Activated T-cell treated with anti-CD3 and anti-CD28 coated beads for 4 hours (primary cell): Measurements from ENCODE around the gene KLF6.

Experiments used
- DNase-seq: peaks from one replicate; pipeline ENCODE4 v3.0.0-alpha.2; 2020

KLF6 gene

DNA sequence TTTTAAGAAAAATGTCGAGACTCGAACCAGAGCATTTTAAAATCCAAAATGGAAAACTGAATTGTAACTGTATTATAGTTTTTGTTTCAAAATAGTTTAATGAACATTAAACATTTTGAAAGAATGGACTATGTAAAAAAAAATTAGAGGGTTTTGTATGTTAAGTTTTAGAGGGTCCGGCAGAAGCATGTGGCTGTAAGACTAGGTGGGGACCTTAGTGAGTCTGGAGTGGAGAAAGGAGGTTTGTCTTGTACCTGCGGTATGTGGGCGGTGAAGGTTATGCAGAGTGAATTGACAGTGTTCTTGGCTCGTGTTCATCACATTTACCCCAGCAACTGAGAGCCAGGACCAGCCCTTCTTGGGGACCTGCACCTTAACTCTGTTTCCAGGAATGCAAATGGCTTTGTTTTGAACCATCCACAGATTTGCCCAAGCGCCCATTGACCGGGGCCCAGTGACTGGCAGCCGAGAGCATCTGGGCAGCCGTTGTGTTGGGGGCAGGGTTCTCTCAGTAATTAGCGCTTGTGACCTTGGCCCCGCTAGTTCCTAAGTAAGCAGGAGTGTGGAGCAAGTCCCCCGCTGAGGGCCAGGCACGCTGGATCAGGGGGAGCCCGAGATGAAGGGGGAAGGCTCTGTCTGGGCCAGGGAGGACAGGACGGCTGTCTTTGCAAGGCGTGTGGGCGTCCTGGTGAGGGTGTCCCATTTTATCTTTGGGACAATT, 1.4 kb upstream of the KLF6 start:
- DNase-seq, result no peak

DNA sequence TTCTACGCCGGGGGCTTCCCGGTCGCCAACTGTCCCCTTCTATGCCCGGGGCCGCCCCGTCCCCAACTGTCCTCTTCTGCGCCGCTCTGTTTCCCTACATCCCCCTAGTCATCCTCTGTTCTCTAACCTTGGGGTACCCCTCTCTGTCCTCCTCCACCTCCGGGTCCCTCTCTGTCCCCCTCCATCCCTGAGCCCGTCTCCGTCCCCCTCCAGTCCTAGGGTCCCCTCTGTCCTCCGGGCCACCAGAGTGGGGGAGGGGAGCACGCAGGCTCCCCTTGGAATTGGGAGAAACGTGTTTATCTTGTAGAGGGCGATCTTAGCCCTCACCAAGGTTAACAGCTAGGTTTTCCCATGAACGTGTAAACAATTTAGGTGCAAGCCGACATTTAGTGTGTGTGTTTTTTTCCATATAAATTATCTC, 852 bp upstream of the KLF6 start:
- no peak for DNase-seq

DNA sequence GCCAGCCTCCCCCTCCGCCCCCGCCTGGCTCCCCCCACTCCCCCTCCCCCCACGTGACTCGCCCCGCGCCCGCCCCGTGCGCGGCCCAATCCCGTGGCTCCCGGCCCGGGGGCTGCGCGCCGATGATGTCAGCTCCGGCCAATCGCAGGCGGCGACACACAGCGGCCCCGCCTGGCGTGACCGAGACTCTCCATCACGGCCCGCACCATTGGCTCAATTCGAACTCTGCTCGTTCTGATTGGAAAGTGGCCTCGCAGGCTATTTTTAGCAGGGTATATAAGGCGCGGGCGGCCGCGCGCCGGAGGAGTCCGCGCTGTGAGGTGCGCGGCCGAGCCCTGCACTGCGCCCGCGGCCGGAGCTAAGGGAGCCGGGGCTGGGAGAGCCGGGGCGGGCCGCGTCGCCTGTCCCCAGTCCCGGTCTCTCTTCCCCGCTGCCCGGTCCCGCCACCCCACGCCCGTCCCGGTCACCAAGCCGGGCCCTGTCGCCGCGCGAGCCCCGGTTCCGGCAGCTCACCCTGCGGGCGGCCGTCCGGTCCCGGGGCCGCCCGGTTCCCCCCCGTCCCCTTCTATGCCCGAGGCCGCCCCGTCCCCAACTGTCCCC, 342 bp upstream of the KLF6 start:
- peak; percentile 99 for DNase-seq

DNA sequence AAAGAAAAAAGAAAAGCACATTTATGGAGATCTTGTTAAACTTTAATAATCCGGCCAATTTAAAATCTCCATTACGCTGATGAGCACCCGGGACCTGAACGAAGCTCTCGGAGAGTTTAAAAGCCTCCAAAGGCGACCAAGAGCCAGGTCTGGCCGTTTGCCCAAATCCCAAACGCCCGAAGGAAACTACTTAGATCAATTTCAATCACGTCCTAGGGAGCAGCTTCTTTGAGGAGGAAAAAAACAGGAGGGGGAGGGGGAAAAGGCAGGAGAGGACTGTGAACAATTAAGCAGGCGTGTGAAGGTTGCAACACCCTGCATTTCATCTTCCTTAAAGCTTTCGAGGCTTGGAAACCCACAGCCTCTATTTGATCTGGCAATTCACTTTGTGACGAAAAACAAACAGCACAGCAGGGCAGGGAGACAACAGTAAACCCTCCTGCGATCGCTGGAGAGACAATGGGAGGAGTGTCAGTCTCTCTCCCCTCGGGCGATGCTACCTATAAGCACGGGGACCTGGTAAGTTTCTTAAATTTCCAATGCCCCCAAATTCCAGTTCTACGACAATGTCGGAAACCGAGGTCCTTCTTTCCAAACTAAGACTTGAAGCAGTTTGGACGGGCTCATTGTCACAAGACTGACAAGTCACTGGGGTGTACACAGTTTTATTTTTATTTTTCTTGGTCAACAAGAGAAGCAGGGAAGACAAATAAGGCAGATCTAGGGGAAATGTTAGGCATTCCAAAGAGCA, 1.2 kb downstream of the KLF6 start:
- DNase-seq, result no peak

DNA sequence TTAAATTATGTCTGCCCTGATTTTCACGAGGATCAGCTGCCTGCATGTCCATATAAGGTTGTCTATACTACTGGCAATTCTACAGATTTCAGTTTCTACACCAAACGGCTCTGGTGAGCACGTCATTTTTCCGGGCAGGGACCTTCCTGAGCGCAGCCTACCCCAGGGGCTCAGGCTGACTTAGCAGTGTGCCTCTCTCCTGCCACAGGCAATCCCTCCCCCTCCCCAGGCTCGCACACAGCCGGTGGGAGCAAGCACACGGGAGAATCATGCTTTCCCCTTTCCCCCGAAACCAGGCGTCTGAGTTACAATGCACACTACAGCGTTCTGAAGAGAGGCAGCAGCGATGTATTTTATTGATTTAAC, 1.7 kb downstream of the KLF6 start:
- DNase-seq, result peak; percentile 50

DNA sequence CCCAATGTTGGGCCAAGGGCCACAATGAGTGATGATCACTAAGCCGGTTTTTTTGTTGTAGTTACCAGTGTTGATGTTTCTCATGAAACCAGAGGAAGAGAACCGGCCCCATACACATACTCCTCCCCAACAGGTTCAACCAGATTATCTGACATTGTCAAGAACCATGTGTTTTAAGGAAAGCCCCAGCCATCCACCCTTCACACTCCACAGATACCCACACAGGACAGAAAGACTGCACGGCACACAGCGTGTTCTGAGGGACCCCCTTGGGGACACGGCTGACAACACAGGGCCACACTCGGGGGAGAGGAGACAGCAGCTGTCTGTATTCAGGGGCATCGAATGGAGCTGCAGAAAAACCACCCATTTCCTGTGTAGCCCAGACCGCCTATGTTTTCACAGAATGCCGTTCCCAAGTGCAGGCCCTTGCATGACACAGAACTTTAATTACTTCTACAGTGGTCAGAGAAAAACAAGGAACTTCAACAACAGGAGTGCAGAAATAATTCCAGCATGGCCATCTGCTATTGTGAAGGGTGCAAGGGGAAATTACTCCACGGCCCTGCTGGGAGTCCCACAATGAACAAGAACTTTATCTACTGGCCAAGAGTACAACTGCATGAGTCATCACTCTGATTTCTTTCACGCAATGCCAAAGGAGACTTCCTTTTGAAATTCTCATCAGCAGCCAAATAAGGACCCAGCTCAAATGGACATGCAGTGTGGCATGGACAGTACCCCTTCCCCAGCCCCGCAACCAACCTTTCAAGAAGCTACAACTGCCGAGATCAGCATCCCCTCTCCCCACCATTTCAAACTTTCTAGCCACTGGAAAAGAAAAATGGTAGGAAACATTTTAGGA, 2.3 kb downstream of the KLF6 start:
- no peak for DNase-seq

DNA sequence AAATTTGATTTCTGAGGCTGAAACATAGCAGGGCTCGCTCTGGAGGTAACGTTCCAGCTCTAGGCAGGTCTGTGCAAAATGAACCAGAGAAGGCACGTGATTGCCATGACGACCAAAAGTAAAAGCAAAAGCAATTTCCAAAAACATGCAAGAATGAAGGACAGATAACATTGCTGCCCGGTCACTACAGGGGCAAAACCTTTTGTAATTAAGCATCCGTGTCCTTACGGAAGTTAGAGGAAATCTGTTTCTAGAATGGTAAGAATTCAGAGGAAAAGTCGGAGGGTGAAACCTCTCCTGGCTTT, 2.9 kb downstream of the KLF6 start:
- no peak for DNase-seq

DNA sequence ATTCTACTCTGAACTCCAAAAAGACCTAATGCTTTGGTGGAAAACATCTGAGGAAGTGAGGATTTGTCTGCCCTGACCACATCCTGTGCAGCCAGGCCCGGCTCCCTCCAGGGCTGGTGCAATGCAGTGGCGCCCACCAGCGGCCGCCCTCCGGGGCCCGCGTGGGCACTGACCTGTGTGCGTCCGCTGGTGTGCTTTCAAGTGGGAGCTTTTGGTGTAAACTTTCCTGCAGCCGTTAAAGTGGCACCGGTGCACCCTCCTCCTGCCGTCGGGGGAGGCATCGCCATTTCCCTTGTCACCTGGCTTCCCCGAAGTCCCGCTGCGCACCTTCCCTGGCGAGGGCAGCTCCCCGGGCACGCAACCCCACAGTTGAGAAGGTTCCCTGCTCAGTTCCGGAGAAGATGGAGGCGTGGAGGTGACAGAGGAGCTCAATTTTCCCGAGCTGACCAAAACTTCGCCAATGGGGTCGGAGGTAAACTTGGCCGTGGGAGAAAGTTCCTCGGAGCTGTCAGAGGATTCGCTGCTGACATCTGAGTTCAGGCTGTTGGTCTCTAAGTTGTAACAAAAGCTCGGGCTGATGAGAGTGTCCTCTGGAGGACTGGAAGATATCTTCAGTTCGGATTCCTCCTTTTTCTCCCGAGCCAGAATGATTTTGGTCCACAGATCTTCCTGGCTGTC, 3.4 kb downstream of the KLF6 start:
- no peak for DNase-seq

DNA sequence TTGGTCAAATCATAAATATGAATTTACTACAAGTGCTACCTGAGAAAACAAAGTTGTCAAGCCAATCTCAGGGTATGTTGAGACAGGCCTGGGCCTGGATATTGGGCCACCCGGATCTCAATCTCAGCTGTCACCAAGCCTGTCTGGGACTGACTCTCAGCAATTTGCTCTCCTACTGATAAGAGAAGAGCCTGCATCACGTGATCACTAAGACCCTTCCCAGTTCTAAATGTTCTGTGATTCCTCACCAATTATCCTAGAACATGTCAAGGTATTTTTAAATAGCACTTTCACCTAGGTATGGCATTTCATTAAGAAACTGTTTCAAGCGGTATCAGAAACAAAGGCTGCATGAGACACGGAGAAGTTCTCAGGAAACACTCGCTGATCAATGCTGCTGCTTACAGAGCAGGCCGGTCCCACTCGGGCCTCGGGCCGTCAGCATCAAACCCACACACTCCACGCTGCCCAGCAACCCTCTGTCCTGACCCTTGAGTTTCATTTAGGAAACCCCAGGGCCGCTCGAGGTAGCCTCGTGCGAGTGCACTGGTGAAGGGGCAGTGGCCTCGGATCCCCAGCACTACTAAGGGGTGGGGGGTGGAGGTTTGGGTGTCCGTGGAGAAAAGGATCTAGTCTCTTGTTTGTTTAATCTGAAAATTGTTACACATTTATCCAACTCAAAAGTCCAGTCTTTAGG, 4.1 kb downstream of the KLF6 start:
- DNase-seq, result no peak

DNA sequence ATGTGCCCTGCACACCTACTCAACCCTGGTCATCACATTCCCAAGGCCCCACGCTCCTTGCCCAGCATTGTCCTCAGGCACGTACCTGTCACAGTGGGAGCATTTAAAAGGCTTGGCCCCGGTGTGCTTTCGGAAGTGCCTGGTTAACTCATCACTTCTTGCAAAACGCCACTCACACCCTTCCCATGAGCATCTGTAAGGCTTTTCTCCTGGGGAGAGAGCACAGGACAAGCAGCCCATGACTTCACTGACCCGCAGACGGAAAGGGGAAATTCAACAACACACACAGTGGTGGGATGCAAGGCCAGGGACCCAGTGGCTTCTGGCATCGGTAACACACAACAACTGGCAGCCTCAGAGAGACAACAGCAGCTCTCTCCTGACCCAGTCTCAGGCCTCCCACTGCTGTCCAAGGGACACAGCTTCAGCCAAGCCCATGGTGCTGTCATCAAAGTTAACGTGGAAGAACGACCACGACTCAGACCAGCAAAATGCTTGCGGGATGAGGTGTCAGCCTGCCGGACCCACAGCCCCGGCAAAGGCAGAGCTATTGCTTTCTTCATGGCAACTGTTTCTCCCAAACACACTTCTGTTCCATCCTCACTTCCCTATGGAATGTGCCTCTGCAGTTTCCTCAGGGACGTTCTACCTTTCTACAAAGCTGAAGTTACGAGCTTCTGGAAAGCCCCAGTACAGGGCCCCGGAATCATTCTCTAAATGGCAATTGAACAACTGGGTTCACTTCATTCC, 4.8 kb downstream of the KLF6 start:
- no peak for DNase-seq

DNA sequence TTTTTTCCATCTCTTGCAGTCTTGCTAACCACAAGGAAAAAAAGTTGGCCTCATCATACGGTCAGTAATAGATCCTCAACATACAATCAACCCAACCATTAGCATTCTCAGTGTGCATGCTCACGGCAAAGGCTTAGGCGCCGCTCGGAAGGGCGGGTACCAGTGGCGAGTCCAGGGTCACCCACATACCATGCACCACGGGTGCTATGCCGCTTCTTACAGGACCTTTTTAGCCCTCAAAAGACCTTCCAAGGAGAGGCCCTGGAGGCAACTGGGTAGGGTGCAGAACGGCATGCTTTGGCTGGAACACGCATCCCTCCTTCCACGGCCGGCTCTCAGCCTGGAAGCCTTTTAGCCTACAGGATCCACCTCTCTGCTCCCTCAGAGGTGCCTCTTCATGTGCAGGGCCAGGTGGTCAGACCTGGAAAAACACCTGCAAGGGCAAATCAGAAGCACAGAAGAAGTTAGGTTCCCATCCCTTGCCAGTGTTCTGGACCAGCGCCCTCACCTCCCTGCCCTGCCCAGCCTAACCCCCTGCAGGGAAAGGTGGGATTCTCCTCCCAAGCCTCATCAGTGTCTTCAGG, 5.8 kb downstream of the KLF6 start:
- no peak for DNase-seq

DNA sequence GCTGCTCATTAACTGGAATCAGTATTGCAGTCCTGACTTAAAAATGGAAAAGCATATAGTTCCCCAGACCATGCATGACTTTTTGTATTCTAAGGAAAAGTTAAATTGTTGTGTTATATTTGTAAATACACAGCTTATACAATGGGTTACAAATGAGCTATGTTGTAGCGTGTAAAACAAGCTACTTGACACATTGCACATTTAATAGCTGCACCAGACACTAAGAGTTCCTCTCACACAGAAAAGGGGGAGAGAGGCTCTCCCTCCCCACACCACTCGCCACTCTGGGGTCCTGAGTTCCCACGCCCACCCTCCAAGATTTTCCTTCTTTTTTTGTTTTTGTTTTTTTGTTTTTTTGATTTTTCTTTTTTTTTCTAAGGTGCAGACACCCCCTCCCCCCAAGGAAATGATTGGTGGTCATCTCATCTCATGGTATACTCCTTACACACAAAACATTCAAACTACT, 6.3 kb downstream of the KLF6 start:
- no peak for DNase-seq

DNA sequence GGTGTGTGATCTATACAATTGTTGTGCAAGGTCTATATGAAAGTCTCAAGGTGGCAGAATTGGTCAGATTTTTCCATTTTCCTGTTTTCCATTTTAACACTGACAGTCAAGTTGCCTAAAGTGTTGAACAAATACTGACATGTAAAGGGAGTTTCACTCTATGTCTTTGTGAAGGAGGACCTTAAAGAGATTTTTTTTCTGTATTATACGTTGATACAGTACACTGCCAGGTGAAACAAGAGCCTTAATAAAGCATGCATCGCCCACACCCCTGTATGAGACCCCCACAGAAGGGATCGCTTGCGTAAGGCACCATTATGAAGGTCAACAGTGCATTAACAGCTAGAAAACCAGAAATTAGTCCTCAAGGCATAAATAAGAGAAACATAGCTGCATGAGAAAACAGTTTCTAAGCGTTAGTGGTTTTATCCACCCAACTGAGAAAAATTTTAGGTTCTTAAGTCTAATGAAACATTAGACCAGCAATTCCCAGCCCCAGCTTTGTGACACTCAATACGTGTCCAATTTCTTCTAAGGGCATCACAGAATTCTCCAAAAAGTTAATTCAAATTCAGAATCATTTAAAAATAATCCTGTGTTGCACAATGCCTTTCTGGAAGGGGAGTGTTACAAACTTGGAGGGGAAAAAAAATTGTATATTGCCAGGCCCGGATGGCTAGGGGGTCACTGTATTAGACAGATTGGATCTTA, 6.9 kb downstream of the KLF6 start:
- DNase-seq, result no peak

DNA sequence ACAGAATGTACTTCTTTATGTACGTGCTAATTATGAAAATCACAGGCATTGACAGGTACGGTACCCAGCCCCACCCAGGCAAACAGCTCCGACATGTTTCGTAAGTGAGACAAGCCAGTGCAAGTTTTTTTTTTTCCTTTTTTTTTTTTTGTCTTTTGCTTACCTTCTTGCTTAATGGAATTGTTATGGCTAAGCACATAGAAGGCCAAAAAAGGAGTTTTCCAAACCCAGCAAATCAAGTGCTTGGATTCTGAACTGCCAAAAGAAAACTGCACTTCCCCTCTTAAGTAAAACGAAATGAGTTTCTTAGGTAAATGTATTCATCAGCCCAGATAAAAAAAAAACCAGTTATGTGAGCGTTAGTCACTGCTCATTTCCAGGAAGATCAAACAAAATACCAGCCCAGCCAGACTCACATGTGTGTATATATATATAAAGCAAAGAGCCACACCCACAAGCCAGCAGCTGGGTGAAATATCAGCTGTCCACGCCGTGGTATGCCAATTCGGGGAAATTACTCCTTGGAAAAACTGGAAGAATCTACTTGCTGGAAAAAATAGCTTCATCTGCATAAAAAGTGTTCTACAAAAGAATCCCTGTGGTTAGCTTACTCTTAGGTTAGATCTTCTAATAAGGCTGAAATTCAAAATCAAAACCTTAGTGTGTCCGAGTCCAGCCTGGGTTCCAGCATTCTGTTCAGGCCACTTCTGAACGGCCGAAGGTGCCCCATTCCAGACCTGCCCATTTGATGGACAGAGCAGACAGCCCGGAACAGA, 8.0 kb downstream of the KLF6 start:
- peak; percentile 47 for DNase-seq

DNA sequence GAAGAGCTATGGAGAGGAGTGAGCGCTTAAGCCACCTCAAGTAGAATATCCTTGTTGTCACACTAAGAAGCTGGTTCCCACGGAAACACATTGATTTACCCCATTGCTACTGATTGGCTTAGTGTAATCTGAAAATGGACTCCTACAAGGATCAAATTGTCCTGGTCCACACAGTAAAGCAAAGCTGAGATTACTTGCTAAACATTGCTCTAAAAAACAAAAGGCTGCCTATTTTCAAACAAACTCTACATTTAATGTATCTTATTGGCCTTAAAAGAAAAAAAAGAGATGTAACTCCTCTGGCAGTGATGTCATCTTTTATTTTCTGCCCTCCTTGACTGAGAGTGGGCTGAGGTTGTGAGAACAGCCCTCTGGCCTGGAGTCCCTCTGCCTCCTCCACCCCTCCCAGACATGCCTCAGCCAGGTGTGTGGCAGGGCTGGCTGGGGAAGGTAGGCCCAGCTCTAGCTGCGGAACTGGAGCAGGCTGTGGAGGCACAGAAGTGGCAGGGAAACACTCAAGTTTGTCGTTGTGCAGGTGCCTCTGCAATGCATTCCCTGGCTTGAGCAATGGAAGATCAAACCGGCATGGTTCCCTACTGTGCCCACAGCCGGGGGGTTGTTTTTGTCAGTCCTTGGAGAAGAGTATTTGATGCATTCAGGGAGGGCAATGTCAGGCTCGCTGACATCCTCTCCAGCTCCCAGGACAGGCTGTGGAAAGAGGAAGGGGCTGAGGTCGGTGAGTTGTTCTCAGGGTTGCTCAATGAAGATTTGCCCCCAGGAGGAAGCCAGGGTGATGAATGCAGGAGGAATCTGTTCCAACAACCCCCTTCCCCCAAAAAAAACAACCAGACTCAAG, 9.1 kb downstream of the KLF6 start:
- DNase-seq, result no peak

DNA sequence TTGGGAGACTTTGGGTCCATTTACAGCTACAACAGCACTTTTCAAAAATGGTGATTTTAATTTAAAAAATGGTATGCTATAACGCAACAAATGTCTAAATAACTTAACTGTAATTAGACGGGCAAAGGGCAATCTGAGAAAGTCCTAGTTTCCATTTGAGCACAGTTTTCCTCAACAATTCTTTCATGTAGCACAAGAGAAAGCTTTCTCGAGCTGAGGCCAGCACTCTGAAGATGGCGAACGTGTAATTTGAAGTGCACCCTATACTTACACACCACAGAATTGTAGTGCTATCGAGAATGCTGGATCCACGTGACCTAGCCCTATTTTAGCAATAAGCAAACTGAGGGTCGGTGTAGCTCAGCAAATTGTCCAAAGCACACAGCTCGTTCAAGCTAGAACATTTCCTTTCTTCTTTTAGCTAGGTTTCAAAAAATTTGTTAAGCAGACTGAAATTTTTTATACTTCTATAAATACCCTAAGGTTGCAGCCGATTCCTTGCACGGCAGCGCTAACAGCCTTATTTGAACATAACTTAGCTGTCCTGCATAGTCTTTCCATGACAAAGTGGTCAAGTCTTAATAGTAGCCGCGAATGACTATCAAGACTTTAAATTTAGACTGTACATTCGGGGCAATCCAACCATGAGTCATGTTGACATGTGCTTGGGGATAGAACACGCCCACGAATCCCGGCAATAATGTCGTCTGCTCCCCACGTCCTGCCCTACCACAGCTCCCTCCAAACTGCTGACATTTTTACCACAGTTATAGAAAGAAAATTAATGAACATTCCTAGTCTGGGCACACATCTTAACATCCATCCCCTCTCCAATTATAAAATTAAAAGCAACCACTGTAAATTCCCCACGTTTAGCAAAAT, 10.0 kb downstream of the KLF6 start:
- DNase-seq, result no peak

DNA sequence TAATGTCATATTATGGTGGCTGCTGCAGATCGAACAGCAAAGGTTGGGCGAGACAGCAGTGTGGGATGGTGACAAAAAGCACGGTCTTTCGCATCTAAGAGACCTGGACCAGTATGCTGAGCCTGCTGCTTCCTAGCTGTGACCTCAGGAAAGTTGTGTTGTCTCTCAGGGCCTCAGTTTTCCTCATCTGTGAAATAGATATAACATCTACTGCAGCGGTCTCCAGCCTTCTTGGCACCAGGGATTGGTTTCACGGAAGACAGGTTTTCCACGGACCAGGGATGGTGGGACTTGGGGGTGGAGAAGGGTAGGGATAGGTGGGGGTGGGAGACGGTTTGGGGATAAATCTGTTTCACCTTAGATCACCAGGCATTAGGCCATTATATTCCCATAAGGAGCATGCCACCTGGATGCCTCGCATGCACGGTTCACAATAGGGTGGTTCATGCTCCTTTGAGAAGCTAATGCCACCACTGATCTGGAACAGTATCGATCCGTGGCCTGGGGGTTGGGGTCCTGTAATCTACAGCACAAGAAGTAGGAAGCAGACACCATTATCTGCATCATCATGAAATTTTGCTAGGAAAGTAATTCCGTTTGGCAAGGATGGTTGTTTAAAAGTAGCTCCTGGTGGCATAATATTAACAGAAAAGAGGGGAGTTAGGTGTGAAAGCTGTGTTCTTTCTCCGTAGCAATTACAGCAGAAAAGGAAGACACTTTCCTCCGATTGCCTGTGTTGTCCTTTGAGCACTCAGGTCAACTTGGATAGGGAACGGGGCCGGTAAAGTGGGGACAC, 10.8 kb downstream of the KLF6 start:
- DNase-seq, result no peak
